GM21737 (cell line): ENCODE measurements around the gene TARBP1.

Experiments
- ATAC-seq: cut with Tn5 transposase; IDR thresholded peaks from one replicate; pipeline ENCODE4 v1.9.1; 2021; ENCODE audit warnings: mild to moderate bottlenecking, moderate library complexity; ENCODE audit not compliant: unreplicated experiment

TARBP1 gene

DNA sequence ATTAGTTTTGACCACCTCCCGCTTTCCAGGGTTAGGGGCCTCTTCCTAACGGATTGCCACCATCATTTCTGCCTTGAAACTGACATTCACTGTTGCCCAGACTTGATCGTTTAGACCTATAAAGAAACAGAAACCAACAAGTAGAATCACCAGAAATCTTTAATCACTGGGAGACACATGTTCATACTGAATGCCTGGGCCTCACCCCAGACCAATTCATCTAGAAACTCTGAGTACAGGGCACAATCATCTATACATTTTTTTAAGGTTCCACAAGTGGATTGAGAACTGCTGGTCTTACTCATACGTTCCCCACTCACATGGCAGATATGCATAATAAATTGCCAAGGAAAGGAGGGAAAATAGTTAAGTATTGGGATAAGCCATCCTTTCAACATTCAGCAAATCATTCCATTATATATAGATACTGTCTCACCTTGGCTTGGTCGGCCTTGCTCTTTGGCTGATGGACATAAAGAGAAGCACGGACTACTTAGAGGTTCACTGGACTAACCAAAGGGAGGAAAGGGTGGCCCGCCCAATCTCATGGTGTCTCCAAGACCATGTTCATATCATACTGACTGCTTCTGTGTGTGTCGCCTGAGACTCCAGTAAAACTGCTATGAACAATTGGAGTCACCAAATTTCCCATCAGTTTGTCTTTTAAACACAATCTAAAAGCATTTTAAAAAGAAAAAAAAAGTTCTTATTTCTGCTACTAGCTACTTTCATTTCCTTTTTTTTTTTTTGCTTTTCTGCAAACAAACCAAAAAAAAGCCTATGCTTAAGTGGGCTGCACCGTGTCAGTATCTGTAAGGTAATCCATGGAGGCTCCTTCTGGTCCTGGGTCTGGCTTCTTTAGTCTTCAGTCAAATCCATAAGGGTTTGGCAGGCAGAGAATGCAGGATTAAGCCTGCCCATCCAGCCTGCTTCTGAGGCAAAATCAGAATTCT is 9.4 kb upstream of the TARBP1 start:
- no peak for ATAC-seq

DNA sequence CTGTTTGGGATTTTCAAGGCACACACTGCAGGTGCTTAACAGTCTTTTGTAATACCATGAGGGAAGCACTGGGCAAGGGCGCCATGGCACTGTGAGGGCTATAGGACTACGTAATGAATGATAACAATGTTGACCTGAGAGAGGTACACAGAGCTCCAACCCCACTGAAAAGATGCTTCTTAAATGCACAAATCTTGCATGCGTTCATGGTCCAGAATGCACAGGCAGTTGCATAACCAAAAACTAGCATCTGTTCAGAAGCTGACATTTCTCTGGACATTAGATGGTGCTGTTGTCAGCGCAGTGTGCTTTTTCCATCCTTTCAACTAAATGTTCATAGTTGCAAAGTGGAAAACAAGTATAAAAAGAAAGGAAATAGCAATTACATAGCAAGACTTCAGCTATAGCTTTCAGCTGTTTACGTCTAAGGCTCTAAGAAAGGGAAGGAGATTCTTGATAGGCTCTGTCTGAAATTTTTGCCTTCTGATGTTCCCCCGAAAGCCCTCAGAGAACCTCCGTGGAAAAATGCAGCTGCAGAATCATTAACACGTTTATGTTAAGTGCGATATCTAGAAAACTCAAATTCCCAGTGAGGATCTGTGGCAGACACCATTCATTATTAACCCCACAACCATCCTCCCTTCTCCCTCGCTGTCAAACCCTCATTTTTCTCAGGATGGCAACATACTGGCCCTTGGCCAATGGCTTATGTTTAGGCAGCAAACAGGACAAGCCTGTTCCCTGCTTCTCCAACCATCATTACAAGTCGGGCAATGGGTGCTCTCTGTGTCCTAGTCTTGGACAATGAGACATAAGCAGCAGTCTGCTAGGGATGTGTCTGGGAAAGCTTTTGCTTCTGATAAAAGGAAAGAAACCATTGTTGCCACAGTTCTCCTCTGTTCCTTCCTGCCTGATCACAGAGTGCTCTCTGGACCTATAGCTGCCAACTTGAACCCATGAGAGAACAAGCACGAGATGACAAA is 8.2 kb upstream of the TARBP1 start:
- ATAC-seq: no peak

DNA sequence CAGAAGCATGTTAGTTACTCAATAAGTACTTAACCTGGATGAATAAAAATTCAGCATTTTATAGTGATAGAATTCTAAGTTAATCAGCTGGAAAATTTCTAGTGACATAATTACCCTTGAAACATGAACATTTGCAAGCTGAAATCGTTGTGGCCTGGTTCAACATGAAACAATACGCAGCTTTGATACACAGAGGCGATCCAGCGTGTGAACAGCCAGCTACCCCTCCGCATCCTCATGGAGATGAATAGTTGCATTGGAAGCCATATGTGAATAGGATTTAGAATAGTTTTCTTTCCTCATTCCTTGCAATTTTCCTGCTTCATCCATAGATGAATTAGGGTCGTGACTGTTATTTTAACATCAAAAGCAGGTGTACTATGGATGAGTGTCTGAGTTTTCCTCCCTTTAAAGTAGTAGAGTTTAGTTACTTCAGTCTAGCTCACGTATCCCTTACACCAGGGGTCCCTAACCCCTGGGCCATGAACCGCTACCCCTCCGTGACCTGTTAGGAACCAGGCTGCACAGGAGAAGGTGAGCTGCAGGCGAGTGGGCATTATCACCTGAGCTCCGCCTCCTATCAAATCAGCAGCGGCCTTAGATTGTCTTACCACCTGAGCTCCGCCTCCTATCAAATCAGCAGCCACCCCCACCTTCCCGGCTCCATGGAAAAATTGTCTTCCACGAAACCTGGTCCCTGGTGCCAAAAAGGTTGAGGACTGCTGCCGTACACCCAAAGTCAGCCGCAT is 6.2 kb upstream of the TARBP1 start:
- no peak for ATAC-seq

DNA sequence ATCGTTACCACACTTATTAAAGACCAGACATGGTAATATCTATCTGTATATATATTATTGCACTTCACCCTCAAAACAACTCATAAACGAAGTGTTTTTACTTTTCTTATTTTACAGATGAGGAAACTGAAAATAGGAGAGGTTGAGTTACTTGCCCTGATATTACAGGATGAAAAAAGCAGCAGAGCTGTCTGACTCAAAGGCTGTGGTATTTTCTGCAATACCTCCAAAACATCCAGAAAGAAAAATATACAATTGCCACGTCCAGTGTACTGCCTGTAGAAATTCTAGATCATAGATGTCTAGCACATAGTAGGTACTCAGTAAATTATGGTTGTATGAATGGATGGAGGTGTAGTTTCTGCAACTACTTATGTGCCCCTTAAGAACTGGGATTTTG is 5.2 kb upstream of the TARBP1 start:
- ATAC-seq: no peak

- no peak for ATAC-seq
Measured at GRCh38 chr1:234481771-234482170, 2.8 kb upstream of the TARBP1 start.

- ATAC-seq: no peak
Measured at GRCh38 chr1:234479866-234480265, 887 bp upstream of the TARBP1 start.

- no peak for ATAC-seq
Measured at GRCh38 chr1:234479310-234479559, 256 bp upstream of the TARBP1 start.

- peak; percentile 60 for ATAC-seq
Measured at GRCh38 chr1:234478152-234478480, 863 bp downstream of the TARBP1 start.

DNA sequence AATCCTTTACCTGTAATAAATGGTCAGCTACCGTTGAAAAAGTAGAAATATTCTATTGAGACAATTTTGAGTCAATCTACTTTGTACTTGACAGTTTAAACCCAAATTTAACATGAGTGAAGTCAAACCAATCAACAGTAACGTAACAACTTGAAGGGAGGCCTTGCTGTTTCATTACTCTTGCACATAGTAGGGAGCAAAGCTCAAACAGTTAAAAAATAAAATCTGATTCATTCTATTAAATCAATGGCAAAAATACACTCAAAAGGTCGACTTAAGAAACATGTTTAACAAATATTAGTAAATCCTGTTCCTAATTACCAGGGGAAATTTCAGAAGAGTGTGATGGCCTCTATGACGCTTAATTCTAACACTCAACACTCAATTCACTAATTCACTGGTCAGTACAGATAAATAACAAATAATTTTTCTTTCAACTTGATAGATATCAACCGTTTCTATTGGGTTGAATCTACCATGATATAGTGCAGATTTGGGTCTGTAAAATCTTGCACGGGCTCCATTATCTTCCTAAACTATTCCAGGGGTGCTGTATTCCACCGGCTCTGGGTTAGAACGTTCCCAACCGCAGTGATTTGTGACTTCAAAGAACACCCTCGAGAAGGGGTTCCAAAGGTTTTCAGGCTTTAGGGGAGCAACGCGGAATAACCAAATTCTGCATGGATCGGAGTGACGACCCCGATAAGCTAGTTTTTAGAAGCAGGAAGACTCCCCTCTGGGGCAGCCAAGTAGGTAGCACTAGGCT is 1.4 kb downstream of the TARBP1 start:
- no peak for ATAC-seq

- ATAC-seq: no peak
Measured at GRCh38 chr1:234476172-234476571, 2.8 kb downstream of the TARBP1 start.

GRCh38 chr1:234475167-234475793 is 3.7 kb downstream of the TARBP1 start:
- ATAC-seq: no peak

DNA sequence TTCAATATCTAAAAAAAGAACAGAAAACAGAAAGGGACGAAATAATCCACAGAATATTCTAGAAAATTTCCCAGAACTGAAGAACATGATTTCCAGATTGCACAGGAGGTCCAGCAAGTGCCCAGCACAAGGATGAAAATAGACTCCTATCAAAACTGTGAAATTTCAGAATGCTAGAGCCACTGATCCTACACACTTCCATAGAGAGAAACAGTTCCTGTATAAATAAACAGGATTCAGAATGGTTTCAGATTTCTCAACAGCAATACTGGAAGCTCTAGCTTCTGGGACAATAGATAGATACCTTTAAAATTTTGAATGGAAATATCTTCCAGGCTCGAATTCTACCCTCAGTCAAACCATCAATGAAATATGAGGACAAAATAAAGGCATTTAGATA is 4.6 kb downstream of the TARBP1 start:
- no peak for ATAC-seq

DNA sequence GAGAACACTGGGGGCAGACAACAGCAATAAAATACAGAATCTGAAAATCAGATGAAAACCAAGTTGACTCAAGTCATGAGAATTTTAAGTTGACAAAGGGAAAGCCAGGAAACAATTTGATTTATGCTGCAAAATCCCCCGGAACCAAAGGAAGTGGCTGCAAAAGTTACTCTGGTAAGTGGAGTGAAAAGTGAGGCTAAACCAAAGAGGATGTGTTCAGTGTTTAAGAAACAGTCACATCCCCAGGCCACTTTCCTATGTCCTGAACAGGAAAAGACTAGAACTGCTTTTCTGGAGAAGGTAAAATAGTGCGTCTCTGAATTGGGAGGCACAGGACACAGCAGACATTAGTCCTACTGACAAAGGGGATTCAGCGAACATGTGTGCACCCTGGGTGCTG is 5.9 kb downstream of the TARBP1 start:
- ATAC-seq: no peak

GRCh38 chr1:234469376-234469775 is 9.6 kb downstream of the TARBP1 start:
- ATAC-seq: no peak

DNA sequence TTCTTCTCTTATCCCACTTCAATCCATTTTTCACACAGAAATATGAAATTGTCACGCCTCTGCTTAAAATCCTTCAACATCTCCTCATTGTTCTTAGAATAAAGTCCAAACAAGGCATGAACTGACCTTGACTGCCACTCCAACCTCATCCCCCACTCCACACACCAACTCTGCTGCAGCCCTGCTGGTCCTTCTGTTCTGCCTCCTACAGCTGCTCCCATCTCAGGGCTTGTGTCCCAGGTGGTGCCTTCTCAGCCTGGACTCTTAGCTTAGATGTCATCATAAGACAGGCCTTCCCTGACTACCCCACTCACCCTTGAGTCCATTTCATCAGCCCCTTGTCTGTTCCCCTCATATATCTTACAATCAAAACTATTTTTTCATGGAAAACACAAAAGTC is 10.4 kb downstream of the TARBP1 start:
- ATAC-seq: no peak

DNA sequence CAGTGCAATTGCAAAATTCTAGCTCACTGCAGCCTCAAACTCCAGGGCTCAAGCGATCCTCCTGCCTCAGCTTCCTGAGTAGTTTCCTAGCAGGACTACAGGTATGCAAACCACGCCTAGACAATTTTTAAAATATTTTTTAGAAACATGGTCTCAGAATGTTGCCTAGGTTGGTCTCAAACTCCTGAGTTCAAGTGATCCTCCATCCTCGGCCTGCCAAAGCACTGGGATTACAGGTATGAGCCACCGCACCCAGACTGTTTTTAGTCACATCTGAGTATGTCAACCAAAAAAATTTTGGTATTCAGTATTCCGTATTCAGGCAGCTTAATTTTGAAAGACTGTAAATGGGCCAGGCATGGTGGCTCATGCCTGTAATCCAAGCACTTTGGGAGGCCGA is 11.2 kb downstream of the TARBP1 start:
- no peak for ATAC-seq

GRCh38 chr1:234466945-234467344 is 12.0 kb downstream of the TARBP1 start:
- no peak for ATAC-seq

GRCh38 chr1:234463749-234464148 is 15.2 kb downstream of the TARBP1 start:
- no peak for ATAC-seq

GRCh38 chr1:234460652-234461051 is 18.3 kb downstream of the TARBP1 start:
- ATAC-seq: no peak

GRCh38 chr1:234458352-234459017 is 20.5 kb downstream of the TARBP1 start:
- no peak for ATAC-seq
